GM23248 (cell line): Measurements from ENCODE around the gene CALCOCO2. TPM values are rescaled to one million over a fixed set of nuclear protein-coding genes. Genes with fewer than 3 reads are reported as not detected.

Experiments
- DNase-seq: peaks from one replicate; pipeline ENCODE4 v3.0.0-alpha.2; 2015
- H2AFZ ChIP-seq: fragments of 200-600 bp; sonication (generic); 2 replicates; pipeline ENCODE4 v1.6.1; 2016; ENCODE audit warnings: antibody characterized with exemption
- H3F3A ChIP-seq: fragments of 200-600 bp; sonication (generic); 2 replicates; pipeline ENCODE4 v1.6.1; 2016; ENCODE audit warnings: mild to moderate bottlenecking, antibody characterized with exemption, mixed run types; ENCODE audit not compliant: insufficient read depth
- H3K27ac ChIP-seq: fragments of 200-600 bp; sonication (generic); 2 replicates; pipeline ENCODE4 v1.5.1; 2016; ENCODE audit warnings: mild to moderate bottlenecking
- H3K27me3 ChIP-seq: fragments of 200-600 bp; sonication (generic); replicated peaks from 2 replicates; pipeline ENCODE4 v1.6.1; 2016; ENCODE audit warnings: mild to moderate bottlenecking; ENCODE audit not compliant: insufficient read depth
- H3K36me3 ChIP-seq: fragments of 200-600 bp; sonication (generic); 2 replicates; pipeline ENCODE4 v1.6.1; 2016; ENCODE audit warnings: low read depth, mild to moderate bottlenecking
- H3K4me1 ChIP-seq: fragments of 200-600 bp; sonication (generic); 2 replicates; pipeline ENCODE4 v1.6.1; 2016; ENCODE audit warnings: mild to moderate bottlenecking; ENCODE audit not compliant: insufficient read depth
- H3K4me2 ChIP-seq: fragments of 200-600 bp; sonication (generic); one replicate; pipeline ENCODE4 v1.6.1; 2016; ENCODE audit warnings: mild to moderate bottlenecking; ENCODE audit not compliant: unreplicated experiment
- H3K4me3 ChIP-seq: fragments of 200-600 bp; sonication (generic); 2 replicates; pipeline ENCODE4 v1.5.1; 2016; ENCODE audit warnings: mild to moderate bottlenecking
- H3K79me2 ChIP-seq: fragments of 200-600 bp; sonication (generic); 2 replicates; pipeline ENCODE4 v1.6.1; 2016; ENCODE audit warnings: mild to moderate bottlenecking; ENCODE audit not compliant: insufficient read depth
- H3K9ac ChIP-seq: fragments of 200-600 bp; sonication (generic); 2 replicates; pipeline ENCODE4 v1.6.1; 2016; ENCODE audit warnings: mild to moderate bottlenecking
- H3K9me2 ChIP-seq: fragments of 200-600 bp; sonication (generic); 2 replicates; pipeline ENCODE4 v1.6.1; 2016; ENCODE audit warnings: mixed run types, mild to moderate bottlenecking, moderate library complexity; ENCODE audit not compliant: insufficient read depth
- H3K9me3 ChIP-seq: fragments of 200-600 bp; sonication (generic); one replicate; pipeline ENCODE4 v1.6.1; 2017; ENCODE audit warnings: low read depth
- H4K20me1 ChIP-seq: fragments of 200-600 bp; sonication (generic); 2 replicates; pipeline ENCODE4 v1.6.0; 2016; ENCODE audit not compliant: insufficient read depth
- EZH2 ChIP-seq: fragments of 200-600 bp; sonication (generic); IDR thresholded peaks from 2 replicates; pipeline ENCODE4 v1.6.1; 2018; ENCODE audit warnings: antibody characterized with exemption, mild to moderate bottlenecking; ENCODE audit not compliant: insufficient read depth, poor library complexity, severe bottlenecking
- EZH2phosphoT487 ChIP-seq: fragments of 200-600 bp; sonication (generic); IDR thresholded peaks from 2 replicates; pipeline ENCODE4 v1.6.1; 2018; ENCODE audit warnings: antibody characterized with exemption, moderate library complexity, mild to moderate bottlenecking, low read depth; ENCODE audit not compliant: insufficient read depth
- WGBS, 2 experiments: methylation state at CpG; one replicate each; pipeline ENCODE4 v1.1.6; 2015 to 2017; ENCODE audit warnings: low lambda C conversion rate in 2 of 2, low coverage in 1 of 2; ENCODE audit errors: missing lambda C conversion rate in 2 of 2; 5-methylcytosine and 5-hydroxymethylcytosine counted together
- in situ Hi-C: fragments of 300-500 bp; cut with MboI; formaldehyde crosslinking; loops from 2 replicates; pipeline ENCODE4 v1.15.0; 2020
- polyA plus RNA-seq: library from polyadenylated mRNA; unstranded; fragments of >200 nt; fragmentation: Nextera tagmentation; extraction: Ambion mirVana; gene quantifications from 2 replicates; pipeline ENCODE4 v1.2.1, GENCODE V29; 2016
- total RNA-seq: library from RNA; depleted of rRNA; stranded (reverse); fragments of >200 nt; shearing (Covaris generic); gene quantifications from 2 replicates; pipeline ENCODE4 v1.2.3, GENCODE V29; 2014

The CALCOCO2 gene
- total and polyA plus RNA-seq, 2 experiments from 2014 or later: 40.9 to 92.4 TPM

DNA sequence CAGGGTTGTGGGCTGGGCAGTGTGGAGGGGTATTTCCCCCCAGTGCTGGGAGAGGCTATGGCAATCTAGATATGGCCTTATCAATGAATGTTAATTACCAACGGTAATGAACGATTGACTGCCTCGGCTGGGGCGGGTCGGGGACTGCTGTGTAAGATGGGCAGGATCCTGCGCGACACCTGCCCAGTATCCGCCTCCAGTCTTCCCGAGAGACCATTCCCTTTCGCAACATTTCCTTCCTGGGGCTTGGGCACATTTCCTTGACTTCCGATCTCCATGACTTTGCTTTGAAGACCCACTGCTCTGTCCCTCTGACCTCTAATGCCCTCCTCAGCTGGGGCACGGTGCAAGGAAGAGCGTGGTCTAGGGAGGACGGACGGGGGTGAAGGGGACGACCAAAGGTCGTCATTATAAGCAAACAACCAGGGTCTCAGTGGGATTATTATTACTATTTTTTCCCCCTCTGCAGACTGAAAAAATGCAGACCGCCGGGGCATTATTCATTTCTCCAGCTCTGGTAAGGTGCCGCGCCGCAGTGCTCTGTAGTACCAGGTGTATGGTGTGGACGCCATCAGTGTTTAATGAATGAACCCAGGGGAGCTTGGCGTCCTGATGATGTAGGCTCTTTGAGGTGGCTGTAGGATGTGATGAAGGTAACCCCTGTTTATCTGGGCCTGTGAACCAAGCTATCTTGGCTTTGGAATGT is 62.3 kb downstream of the CALCOCO2 start:
- Histone ChIP-seq H3K9me3 (no peaks in the 10 kb centered on the region), H3K9ac (peak overlapping the region; percentile 92), H2AFZ (peak overlapping the region; percentile 83), H3K27me3 (no peaks in the 10 kb centered on the region), H3K79me2 (peaks cover 26% of the 10 kb centered on the region), H4K20me1 (no peaks in the 10 kb centered on the region), H3K4me3 (peak overlapping the region; percentile 97), H3K4me1 (peaks cover 8% of the 10 kb centered on the region; the same call in 1 of the 2 replicates), H3F3A (peaks cover 9% of the 10 kb centered on the region; the same call in 1 of the 2 replicates), H3K9me2 (no peaks in the 10 kb centered on the region), H3K36me3 (no peaks in the 10 kb centered on the region), H3K27ac (peak overlapping the region; percentile 62), H3K4me2 (peak overlapping the region; percentile 88)
- DNase-seq: peak; percentile 42
- 1% methylated on average over 24 of the region's 24 CpGs for WGBS, 2 experiments
- in situ Hi-C loops: no loop called here
- TF ChIP-seq EZH2: no peak
- no peak for TF ChIP-seq EZH2phosphoT487

DNA sequence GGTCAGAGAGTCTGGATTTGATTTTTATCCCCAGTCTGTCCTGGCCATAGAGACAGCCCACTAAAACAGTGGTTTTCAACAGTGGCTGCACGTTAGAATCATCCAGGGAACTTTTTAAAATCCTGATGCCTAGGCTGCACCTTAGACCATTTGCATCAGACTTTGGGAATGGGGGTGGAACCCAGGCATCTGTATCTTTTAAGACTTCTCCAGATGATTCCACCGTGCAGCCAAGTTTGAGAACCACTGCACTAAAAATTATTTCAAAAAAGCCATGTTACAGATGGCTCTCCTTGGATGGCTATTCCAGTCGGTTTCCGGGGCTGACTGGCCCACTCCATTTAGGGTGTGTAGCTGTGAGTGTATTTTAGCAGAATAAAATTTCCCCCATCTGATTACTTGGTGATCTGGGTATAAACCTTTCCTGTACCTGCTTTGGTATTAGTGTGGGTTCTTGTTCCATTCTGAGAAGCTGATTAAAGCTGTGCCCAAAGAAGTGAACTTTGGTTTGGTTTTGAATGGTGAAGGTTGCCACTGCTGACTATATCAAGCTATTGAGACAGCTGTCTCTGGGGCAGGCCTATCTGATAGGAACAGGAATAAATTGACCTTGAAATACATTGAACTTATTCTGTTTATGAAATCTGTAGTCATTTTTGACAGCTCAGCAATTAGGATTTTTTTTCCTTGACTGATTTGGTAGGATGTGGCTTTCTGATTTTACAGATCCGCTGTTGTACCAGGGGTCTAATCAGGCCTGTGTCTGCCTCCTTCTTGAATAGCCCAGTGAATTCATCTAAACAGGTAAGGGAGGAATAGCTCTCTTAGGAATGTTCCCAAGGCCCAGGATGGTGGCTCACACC is 63.0 kb downstream of the CALCOCO2 start:
- H3K27me3 ChIP-seq: no peaks in the 10 kb centered on the region
- peak overlapping the region; percentile 92 for H3K9ac ChIP-seq
- H3K9me2 ChIP-seq: no peaks in the 10 kb centered on the region
- DNase-seq: no peak
- H3K36me3 ChIP-seq: no peaks in the 10 kb centered on the region
- H3K4me3 ChIP-seq: peak overlapping the region; percentile 97
- H2AFZ ChIP-seq: peak overlapping the region; percentile 83; the same call in 1 of the 2 replicates
- in situ Hi-C loops: no loop called here
- no peak overlapping the region for H3K27ac ChIP-seq
- H3K9me3 ChIP-seq: no peaks in the 10 kb centered on the region
- no peaks in the 10 kb centered on the region for H4K20me1 ChIP-seq
- WGBS, 2 experiments: 63 to 67% methylated on average over 5 of the region's 5 CpGs
- peaks cover 26% of the 10 kb centered on the region for H3K79me2 ChIP-seq
- peak overlapping the region; percentile 88 for H3K4me2 ChIP-seq
- no peak for TF ChIP-seq EZH2phosphoT487
- TF ChIP-seq EZH2: no peak
- peaks cover 9% of the 10 kb centered on the region; the same call in 1 of the 2 replicates for H3F3A ChIP-seq
- H3K4me1 ChIP-seq: peaks cover 8% of the 10 kb centered on the region; the same call in 1 of the 2 replicates

DNA sequence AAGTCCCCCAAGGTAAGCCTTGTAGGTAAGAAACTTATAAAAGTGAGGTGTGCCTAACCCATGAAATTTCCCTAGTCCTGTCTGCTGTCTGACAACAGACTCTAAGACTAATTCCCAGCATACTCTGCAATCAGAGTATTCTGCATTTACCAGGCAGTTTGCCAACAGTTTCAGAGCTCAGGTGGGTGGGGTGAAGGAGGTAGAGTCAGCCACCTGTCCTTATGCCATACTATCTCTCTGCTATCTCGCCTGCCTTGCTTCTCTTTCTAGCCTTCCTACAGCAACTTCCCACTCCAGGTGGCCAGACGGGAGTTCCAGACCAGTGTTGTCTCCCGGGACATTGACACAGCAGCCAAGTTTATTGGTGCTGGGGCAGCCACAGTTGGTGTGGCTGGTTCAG is 64.1 kb downstream of the CALCOCO2 start:
- WGBS, 2 experiments: 81 to 85% methylated on average over 3 of the region's 3 CpGs
- Histone ChIP-seq H3K27me3 (no peaks in the 10 kb centered on the region), H3K4me2 (no peak overlapping the region), H3F3A (peaks cover 9% of the 10 kb centered on the region; the same call in 1 of the 2 replicates), H3K36me3 (no peaks in the 10 kb centered on the region), H3K4me1 (peaks cover 8% of the 10 kb centered on the region; the same call in 1 of the 2 replicates), H3K27ac (no peak overlapping the region), H3K9me2 (no peaks in the 10 kb centered on the region), H4K20me1 (no peaks in the 10 kb centered on the region), H3K79me2 (peaks cover 26% of the 10 kb centered on the region), H3K4me3 (no peak overlapping the region), H3K9ac (no peak overlapping the region), H2AFZ (no peak overlapping the region), H3K9me3 (no peaks in the 10 kb centered on the region)
- DNase-seq: no peak
- in situ Hi-C loops: no loop called here
- TF ChIP-seq EZH2 (no peak), EZH2phosphoT487 (no peak)

DNA sequence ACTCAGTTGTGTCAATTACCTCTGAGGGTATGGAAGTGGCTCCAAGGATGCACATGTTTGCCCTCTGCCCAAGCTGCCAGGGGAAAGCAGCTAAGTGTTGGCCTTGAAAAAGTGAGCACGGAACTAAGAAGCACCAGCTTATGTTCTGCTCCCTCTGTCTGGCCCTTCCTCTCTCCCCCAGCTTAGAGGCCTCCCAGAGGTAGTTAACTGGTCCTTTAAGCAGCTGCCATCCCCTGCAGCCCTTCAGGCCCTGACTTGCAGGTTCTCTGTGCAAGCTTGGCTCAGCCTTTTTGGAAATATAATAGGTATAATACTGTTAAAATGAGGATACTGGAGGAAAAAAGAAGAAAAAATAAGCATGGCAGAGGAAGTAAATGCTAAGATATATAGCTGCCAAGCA is 70.4 kb downstream of the CALCOCO2 start:
- Histone ChIP-seq H3K9me3 (no peaks in the 10 kb centered on the region), H4K20me1 (no peaks in the 10 kb centered on the region), H3K9me2 (no peaks in the 10 kb centered on the region), H3K4me1 (peaks cover 8% of the 10 kb centered on the region; the same call in 1 of the 2 replicates), H2AFZ (no peak overlapping the region), H3K36me3 (no peaks in the 10 kb centered on the region), H3K9ac (no peak overlapping the region), H3K4me2 (no peak overlapping the region), H3K27me3 (no peaks in the 10 kb centered on the region), H3K4me3 (no peak overlapping the region), H3F3A (peaks cover 14% of the 10 kb centered on the region), H3K79me2 (no peaks in the 10 kb centered on the region), H3K27ac (no peak overlapping the region)
- DNase-seq: no peak
- in situ Hi-C loops: no loop called here
- 92 to 100% methylated on average over 1 of the region's 1 CpG for WGBS, 2 experiments
- TF ChIP-seq EZH2phosphoT487: no peak
